Naive B cell (primary cell): Measurements from ENCODE around the gene HIC1. TPM values are rescaled to one million over a fixed set of nuclear protein-coding genes. Genes with fewer than 3 reads are reported as not detected.

Experiments used
- ATAC-seq, 2 donors: fragments of 150-1000 bp; cut with Tn5 transposase; 2 replicates each; pipeline ENCODE4 v1.10.0; 2021; ENCODE audit warnings: low read depth in 2 of 2, mild to moderate bottlenecking in 2 of 2, moderate library complexity in 2 of 2
- DNase-seq: peaks from one replicate; pipeline ENCODE4 v3.0.0; 2022
- H3K27ac Mint-ChIP-seq, 6 donors: one replicate each; pipeline ENCODE4 v1.8.0; 2020 to 2022; ENCODE audit warnings: mild to moderate bottlenecking in 6 of 6, mixed read lengths in 6 of 6, moderate library complexity in 5 of 6, inconsistent platforms in 2 of 6
- H3K27me3 Mint-ChIP-seq, 3 donors: one replicate each; pipeline ENCODE4 v1.8.0; 2021 to 2022; ENCODE audit warnings: mixed read lengths in 3 of 3, mild to moderate bottlenecking in 1 of 3
- H3K36me3 Mint-ChIP-seq, 2 donors: one replicate each; pipeline ENCODE4 v1.8.0; 2020 to 2022; ENCODE audit warnings: mixed read lengths in 2 of 2, inconsistent platforms in 1 of 2, mild to moderate bottlenecking in 1 of 2
- H3K4me1 Mint-ChIP-seq, 3 donors: one replicate each; pipeline ENCODE4 v1.8.0; 2020 to 2022; ENCODE audit warnings: mixed read lengths in 3 of 3, inconsistent platforms in 1 of 3, mild to moderate bottlenecking in 1 of 3, moderate library complexity in 1 of 3
- H3K4me3 Mint-ChIP-seq, 8 donors: one replicate each; pipeline ENCODE4 v1.8.0; 2020 to 2022; ENCODE audit warnings: mild to moderate bottlenecking in 8 of 8, mixed read lengths in 8 of 8, moderate library complexity in 8 of 8, inconsistent platforms in 2 of 8
- H3K9me3 Mint-ChIP-seq, 7 donors: one replicate each; pipeline ENCODE4 v1.8.0; 2020 to 2022; ENCODE audit warnings: mixed read lengths in 7 of 7, mild to moderate bottlenecking in 5 of 7, inconsistent platforms in 2 of 7, moderate library complexity in 1 of 7
- polyA plus RNA-seq, 6 donors: library from polyadenylated mRNA; unstranded; fragments of 300-500 nt; fragmentation: Illumina TruSeq; gene quantifications; one replicate each; pipeline ENCODE4 v1.2.3, GENCODE V29; 2021; ENCODE audit warnings: low read depth in 6 of 6

The HIC1 gene
- polyA plus RNA-seq, 6 donors from 2014 or later = 0.08 to 0.35 (median 0.23) TPM; not detected in 3

GRCh38 chr17:2060681-2061440 is 6.0 kb downstream of the HIC1 start:
- H3K36me3 Mint-ChIP-seq = peaks cover 14 to 16% of the 10 kb centered on the region in 2 donors
- no peak for DNase-seq
- H3K27me3 Mint-ChIP-seq = peaks cover 3 to 23% (median 8%) of the 10 kb centered on the region in 3 donors
- ATAC-seq = no peak
- H3K9me3 Mint-ChIP-seq = no peaks in the 10 kb centered on the region
- peak overlapping the region in 2 of 8 donors; percentile 47 to 78 for H3K4me3 Mint-ChIP-seq
- peaks cover 33 to 41% (median 35%) of the 10 kb centered on the region in 3 donors for H3K4me1 Mint-ChIP-seq
- peak overlapping the region in 1 of 6 donors; percentile 91 for H3K27ac Mint-ChIP-seq

DNA sequence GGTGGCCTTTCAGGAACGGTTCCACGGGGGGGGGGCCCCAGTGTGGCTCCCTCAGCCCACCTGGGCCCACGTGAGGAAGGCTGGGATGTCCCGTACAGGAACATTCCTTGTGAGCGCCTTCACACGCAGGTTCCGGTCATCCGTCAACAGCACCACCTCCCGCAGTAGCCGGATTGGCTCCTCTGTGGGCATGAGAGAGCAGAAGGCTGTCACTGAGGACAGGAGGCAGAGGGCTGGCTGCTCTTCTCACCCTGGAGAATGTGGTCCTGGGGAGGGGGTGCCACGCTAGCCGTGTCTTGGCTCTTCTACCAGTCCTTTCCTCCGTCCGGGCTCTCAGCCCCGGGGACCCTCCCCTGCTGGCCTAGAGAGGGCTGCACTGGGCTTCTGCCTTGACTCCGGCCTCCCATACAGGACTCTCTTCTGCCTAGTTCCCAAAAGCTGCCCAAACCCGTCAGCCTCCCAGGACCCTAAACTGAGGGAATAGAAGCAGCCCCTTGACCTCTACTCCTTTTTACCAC is 6.6 kb downstream of the HIC1 start:
- ATAC-seq (no peak), DNase-seq (no peak)
- peaks cover 14 to 20% of the 10 kb centered on the region in 2 donors for H3K36me3 Mint-ChIP-seq
- peaks cover 33 to 46% (median 33%) of the 10 kb centered on the region in 3 donors for H3K4me1 Mint-ChIP-seq
- H3K4me3 Mint-ChIP-seq = no peak overlapping the region
- peaks cover 3 to 23% (median 8%) of the 10 kb centered on the region in 3 donors for H3K27me3 Mint-ChIP-seq
- peak overlapping the region in 1 of 6 donors; percentile 42 for H3K27ac Mint-ChIP-seq
- no peaks in the 10 kb centered on the region for H3K9me3 Mint-ChIP-seq

- no peaks in the 10 kb centered on the region for H3K9me3 Mint-ChIP-seq
- peaks cover 3 to 23% (median 8%) of the 10 kb centered on the region in 3 donors for H3K27me3 Mint-ChIP-seq
- no peak for ATAC-seq
- no peak for DNase-seq
- peaks cover 31 to 46% (median 33%) of the 10 kb centered on the region in 3 donors for H3K4me1 Mint-ChIP-seq
- peak overlapping the region in 1 of 6 donors; percentile 87 for H3K27ac Mint-ChIP-seq
- no peak overlapping the region for H3K4me3 Mint-ChIP-seq
- peaks cover 14 to 20% of the 10 kb centered on the region in 2 donors for H3K36me3 Mint-ChIP-seq
Observed at GRCh38 chr17:2062571-2063183, 7.8 kb downstream of the HIC1 start.

DNA sequence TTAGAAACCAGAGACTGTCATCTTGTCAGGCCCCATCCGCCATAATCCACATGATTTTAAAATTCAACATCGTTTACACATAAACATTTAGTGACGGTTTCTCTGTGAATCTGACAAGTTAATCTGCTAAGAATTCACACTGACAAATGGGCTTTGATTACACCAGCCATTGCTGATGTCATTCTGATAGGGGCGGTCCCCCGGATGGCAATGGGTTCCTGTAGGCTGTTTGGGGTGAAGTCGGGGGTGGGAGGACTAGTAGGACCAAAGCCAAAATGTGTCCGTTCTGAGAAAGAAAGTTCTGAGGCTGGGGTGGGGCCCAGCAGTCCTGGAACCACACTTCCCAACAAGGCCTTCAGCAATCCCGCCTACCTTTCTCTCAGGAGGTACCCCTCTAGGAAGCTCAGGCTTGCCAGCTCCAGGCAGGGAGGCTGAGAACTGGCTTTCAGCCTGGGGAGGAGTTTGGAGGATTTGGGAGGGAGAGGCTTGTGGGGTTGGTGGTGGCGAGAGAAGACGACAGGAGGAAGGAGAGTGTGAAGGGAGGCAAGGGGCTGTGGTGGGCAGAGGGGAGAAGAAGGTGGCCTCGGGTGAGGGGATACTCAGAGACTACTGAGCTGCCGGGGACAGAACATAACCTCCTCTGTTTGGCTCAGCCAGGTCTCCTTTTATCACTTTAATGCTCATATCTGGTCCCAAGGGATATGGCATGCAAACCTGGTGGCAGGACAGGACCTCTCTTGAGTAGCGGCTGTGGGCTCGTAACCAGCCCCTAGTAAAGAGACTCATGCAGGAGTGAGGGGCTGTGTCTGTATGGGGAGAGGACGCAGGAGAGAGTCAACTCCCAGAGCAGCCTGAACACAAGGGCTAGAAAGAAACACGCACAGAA is 8.6 kb downstream of the HIC1 start:
- no peak for DNase-seq
- no peak for ATAC-seq
- Mint-ChIP-seq H3K9me3 (no peaks in the 10 kb centered on the region), H3K27me3 (peaks cover 3 to 23% (median 8%) of the 10 kb centered on the region in 3 donors), H3K4me3 (peak overlapping the region in 4 of 8 donors; percentile 34 to 74 (median 48)), H3K27ac (peak overlapping the region in 2 of 6 donors; percentile 62 to 77), H3K4me1 (peaks cover 31 to 46% (median 33%) of the 10 kb centered on the region in 3 donors), H3K36me3 (peaks cover 14 to 24% of the 10 kb centered on the region in 2 donors)

DNA sequence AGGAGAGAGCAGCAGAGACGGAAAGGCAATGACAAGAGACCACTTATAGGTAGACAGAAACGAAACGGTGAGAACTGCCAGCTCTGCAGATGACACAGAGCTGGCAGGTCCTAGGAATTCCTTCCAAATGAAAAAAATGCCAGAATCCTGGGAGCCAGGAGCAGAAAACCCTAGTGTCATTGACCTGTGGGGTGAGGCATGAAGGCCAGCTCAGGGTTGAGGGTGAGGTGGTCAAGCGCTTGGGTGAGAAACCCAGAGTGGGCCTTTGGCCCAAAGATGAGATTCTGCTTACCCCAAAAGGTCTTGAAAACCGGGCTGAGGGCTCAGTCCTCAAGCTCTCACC is 9.2 kb downstream of the HIC1 start:
- Mint-ChIP-seq H3K9me3 (no peaks in the 10 kb centered on the region), H3K4me3 (peak overlapping the region in 4 of 8 donors; percentile 37 to 76 (median 74)), H3K27ac (peak overlapping the region in 2 of 6 donors; percentile 24 to 77), H3K4me1 (peaks cover 30 to 44% (median 33%) of the 10 kb centered on the region in 3 donors), H3K27me3 (peaks cover 3 to 23% (median 8%) of the 10 kb centered on the region in 3 donors), H3K36me3 (peaks cover 14 to 24% of the 10 kb centered on the region in 2 donors)
- DNase-seq = no peak
- no peak for ATAC-seq

DNA sequence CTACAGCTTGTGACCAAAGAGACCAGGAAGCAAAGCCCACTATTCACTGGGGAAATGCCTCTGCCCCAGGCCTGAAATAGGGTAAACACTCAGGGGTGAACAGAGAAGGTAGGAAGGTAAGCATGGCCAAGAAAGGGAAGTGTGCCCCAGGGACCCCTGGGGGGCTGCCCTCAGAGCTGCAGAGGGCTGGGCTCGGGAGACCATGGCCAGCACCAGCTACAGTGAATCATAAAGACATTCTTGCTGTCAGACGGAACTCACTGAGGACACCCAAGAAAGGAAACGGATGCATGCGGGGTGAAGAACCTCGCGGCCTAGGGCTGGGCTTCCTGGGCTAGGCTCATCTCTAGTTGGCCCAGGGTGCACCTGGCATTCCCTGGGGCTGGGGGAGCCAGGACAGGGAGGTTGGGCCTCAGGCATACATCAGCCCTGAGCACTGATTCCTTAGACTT is 9.6 kb downstream of the HIC1 start:
- Mint-ChIP-seq H3K4me3 (peak overlapping the region in 7 of 8 donors; percentile 10 to 76 (median 59)), H3K36me3 (peaks cover 14 to 24% of the 10 kb centered on the region in 2 donors), H3K4me1 (peaks cover 25 to 40% (median 29%) of the 10 kb centered on the region in 3 donors), H3K27me3 (peaks cover 3 to 19% (median 8%) of the 10 kb centered on the region in 3 donors), H3K9me3 (no peaks in the 10 kb centered on the region), H3K27ac (peak overlapping the region; percentile 77 to 96 (median 88))
- ATAC-seq (peak; percentile 66 to 71), DNase-seq (no peak)

- H3K36me3 Mint-ChIP-seq = peaks cover 14 to 24% of the 10 kb centered on the region in 2 donors
- ATAC-seq (peak; percentile 35 to 42), DNase-seq (no peak)
- H3K4me3 Mint-ChIP-seq = peak overlapping the region in 6 of 8 donors; percentile 37 to 76 (median 62)
- H3K9me3 Mint-ChIP-seq = no peaks in the 10 kb centered on the region
- H3K4me1 Mint-ChIP-seq = peaks cover 21 to 33% (median 22%) of the 10 kb centered on the region in 3 donors
- peak overlapping the region in 5 of 6 donors; percentile 77 to 96 (median 88) for H3K27ac Mint-ChIP-seq
- peaks cover 3 to 13% (median 8%) of the 10 kb centered on the region in 3 donors for H3K27me3 Mint-ChIP-seq
Observed at GRCh38 chr17:2064980-2065785, 10.3 kb downstream of the HIC1 start.

DNA sequence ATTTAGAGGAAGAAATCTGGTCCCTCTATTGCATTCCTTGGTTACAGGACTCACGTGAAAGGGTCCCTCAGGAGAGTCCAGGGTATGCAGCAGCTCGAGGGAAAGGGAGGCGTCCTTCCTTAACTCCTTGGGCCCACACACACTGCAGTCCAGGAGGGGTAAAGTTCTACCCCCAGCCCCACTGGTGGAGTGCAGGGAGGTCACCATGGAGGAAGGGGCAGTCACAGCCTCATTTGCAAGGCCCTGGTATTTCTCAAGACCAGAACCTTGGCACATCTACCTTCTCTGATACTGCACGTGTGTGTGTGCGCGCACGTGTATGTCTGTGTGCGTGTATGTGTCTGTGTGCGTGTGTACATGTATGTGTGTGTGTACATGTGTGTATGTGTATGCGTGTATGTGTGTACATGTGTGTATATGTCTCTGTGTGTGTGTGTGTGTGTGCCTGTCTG is 11.1 kb downstream of the HIC1 start:
- no peak for ATAC-seq
- Mint-ChIP-seq H3K4me3 (no peak overlapping the region), H3K9me3 (no peaks in the 10 kb centered on the region), H3K27ac (peak overlapping the region in 1 of 6 donors; percentile 7), H3K27me3 (peaks cover under 1 to 5% (median 3%) of the 10 kb centered on the region in 3 donors), H3K4me1 (peaks cover 19 to 27% (median 21%) of the 10 kb centered on the region in 3 donors), H3K36me3 (peaks cover 7 to 24% of the 10 kb centered on the region in 2 donors)
- no peak for DNase-seq

GRCh38 chr17:2067048-2067561 is 12.2 kb downstream of the HIC1 start:
- peaks cover 11 to 20% of the 10 kb centered on the region in 2 donors for H3K36me3 Mint-ChIP-seq
- H3K4me3 Mint-ChIP-seq = peak overlapping the region in 1 of 8 donors; percentile 70
- DNase-seq = no peak
- H3K27ac Mint-ChIP-seq = no peak overlapping the region
- H3K27me3 Mint-ChIP-seq = peaks cover 0 to 5% (median 3%) of the 10 kb centered on the region in 3 donors
- peaks cover 21 to 27% (median 23%) of the 10 kb centered on the region in 3 donors for H3K4me1 Mint-ChIP-seq
- no peak for ATAC-seq
- H3K9me3 Mint-ChIP-seq = no peaks in the 10 kb centered on the region

DNA sequence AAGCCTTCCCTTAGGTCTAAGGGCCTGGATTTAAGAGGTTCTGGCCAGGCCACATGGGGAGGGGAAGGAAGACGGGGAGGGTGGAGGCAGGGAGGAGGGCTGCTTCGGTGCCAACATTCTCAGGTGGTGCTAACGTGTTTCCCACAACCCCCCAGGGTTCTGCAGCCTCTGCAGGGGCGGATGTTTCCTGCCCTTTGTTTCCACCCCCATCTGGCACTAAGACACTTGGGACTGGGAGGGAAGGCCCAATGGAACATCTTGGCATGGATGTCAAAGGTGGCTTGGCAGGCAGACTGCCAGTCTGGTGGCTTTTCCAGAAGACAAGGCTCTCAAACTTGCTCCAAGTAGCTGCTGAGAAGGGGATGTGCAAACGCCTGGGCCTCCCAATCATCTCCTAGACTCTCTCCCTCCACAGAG is 12.7 kb downstream of the HIC1 start:
- Mint-ChIP-seq H3K4me3 (no peak overlapping the region), H3K27me3 (peaks cover 0 to 2% (median 0%) of the 10 kb centered on the region in 3 donors), H3K36me3 (peaks cover 16 to 24% of the 10 kb centered on the region in 2 donors), H3K9me3 (no peaks in the 10 kb centered on the region), H3K27ac (peak overlapping the region in 1 of 6 donors; percentile 53), H3K4me1 (peaks cover 21 to 27% (median 23%) of the 10 kb centered on the region in 3 donors)
- ATAC-seq (no peak), DNase-seq (no peak)

DNA sequence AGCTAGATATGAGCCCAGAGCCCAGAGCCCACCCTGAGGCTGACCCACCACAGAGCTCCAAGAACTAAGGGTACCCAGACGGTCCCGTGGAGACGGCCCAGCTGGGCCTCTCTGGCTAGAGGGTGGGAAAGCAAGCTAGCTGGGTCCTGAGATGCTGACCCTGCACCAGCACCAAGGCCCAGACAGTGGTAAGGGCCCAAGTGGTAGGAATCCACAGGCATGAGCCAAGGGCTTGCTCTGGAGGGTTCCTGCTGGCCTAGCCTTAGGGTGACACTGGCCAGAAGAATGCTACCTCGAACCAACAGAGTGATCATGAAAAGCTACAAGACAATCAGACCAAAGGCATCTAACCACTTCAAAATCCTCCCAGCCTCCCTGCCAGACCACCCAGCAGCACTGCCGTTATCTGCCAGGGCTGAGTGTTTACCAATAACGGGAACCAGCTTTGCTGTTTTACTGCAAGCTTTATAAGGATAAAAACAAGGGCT is 13.2 kb downstream of the HIC1 start:
- DNase-seq (no peak), ATAC-seq (no peak)
- Mint-ChIP-seq H3K36me3 (peaks cover 16 to 27% of the 10 kb centered on the region in 2 donors), H3K4me3 (no peak overlapping the region), H3K9me3 (no peaks in the 10 kb centered on the region), H3K27ac (peak overlapping the region in 1 of 6 donors; percentile 70), H3K27me3 (no peaks in the 10 kb centered on the region), H3K4me1 (peaks cover 21 to 27% (median 23%) of the 10 kb centered on the region in 3 donors)
